Measurements from ENCODE around the gene CLCF1.

CLCF1 gene

GRCh38 chr11:67395555-67396258, 22.3 kb upstream of the CLCF1 start:
- DNase-seq (ENCODE audit: low read depth) = no peak

GRCh38 chr11:67393990-67394389, 20.6 kb upstream of the CLCF1 start:
- DNase-seq (ENCODE audit: low read depth) = no peak

- DNase-seq (ENCODE audit: low read depth) = no peak
Measured at GRCh38 chr11:67393437-67393836, 20.0 kb upstream of the CLCF1 start.

- DNase-seq (ENCODE audit: low read depth) = no peak
Measured at GRCh38 chr11:67392183-67392715, 18.9 kb upstream of the CLCF1 start.

- DNase-seq (ENCODE audit: low read depth) = peak; percentile 90
Measured at GRCh38 chr11:67391304-67392182, 18.1 kb upstream of the CLCF1 start, which contains the start of gene RAD9A. TSS of gene RAD9A (plus strand) at chr11:67391986. CDS start at chr11:67392045, 59 bp downstream.

- no peak for DNase-seq (ENCODE audit: low read depth)
Measured at GRCh38 chr11:67390947-67391303, 17.5 kb upstream of the CLCF1 start.

GRCh38 chr11:67389477-67389876, 16.1 kb upstream of the CLCF1 start:
- no peak for DNase-seq (ENCODE audit: low read depth)

GRCh38 chr11:67387518-67387917, 14.1 kb upstream of the CLCF1 start:
- no peak for DNase-seq (ENCODE audit: low read depth)

GRCh38 chr11:67387069-67387468, 13.7 kb upstream of the CLCF1 start:
- no peak for DNase-seq (ENCODE audit: low read depth)

GRCh38 chr11:67384851-67385366, 11.5 kb upstream of the CLCF1 start:
- DNase-seq (ENCODE audit: low read depth) = peak; percentile 59

- DNase-seq (ENCODE audit: low read depth) = peak; percentile 58
Measured at GRCh38 chr11:67382276-67383136, 9.1 kb upstream of the CLCF1 start.

- no peak for DNase-seq (ENCODE audit: low read depth)
Measured at GRCh38 chr11:67381244-67381972, 8.0 kb upstream of the CLCF1 start.

- peak; percentile 50 for DNase-seq (ENCODE audit: low read depth)
Measured at GRCh38 chr11:67379061-67380058, 6.0 kb upstream of the CLCF1 start.

- no peak for DNase-seq (ENCODE audit: low read depth)
Measured at GRCh38 chr11:67378544-67378943, 5.1 kb upstream of the CLCF1 start.

GRCh38 chr11:67376873-67377808, 3.7 kb upstream of the CLCF1 start:
- no peak for DNase-seq (ENCODE audit: low read depth)

GRCh38 chr11:67376063-67376820, 2.8 kb upstream of the CLCF1 start:
- no peak for DNase-seq (ENCODE audit: low read depth)

GRCh38 chr11:67375320-67376055, 2.1 kb upstream of the CLCF1 start:
- DNase-seq (ENCODE audit: low read depth) = no peak

Measured in fibroblast of gingiva (primary cell).